ENCODE data around the gene NPNT.

- no peak for TF ChIP-seq CTCF (IDR thresholded peaks at IDR 0.05)
- no peak for TF ChIP-seq POLR2A (IDR thresholded peaks at IDR 0.05)
- TF ChIP-seq POLR2AphosphoS5 (IDR thresholded peaks at IDR 0.05), result no peak
- TF ChIP-seq EP300 (IDR thresholded peaks at IDR 0.05), result no peak
Observed at GRCh38 chr4:105909787-105910281, 14.6 kb downstream of the NPNT start.

All from suprapubic skin (tissue), 4 donors.